ENCODE measurements around the gene KCNQ2. TPM values are rescaled to one million over a fixed set of nuclear protein-coding genes. Genes with fewer than 3 reads are reported as not detected.
A peak's percentile ranks its signal among the peaks of the same experiment; 100 is the strongest.

The KCNQ2 gene
- total RNA-seq, 1 donor from 2014 or later: 39.5 TPM

- Histone ChIP-seq H3K36me3 (no peaks in the 10 kb centered on the region), H3K27ac (no peak overlapping the region), H3K4me3 (no peak overlapping the region), H3K4me2 (no peak overlapping the region), H3K27me3 (no peaks in the 10 kb centered on the region), H3K9me3 (ENCODE audit: low read depth) (no peaks in the 10 kb centered on the region), H3F3A (ENCODE audit: low read depth) (no peaks in the 10 kb centered on the region), H3K9ac (no peak overlapping the region), H3K79me2 (ENCODE audit: low read depth) (peaks cover 20% of the 10 kb centered on the region), H4K20me1 (ENCODE audit: low read depth) (peaks cover 37% of the 10 kb centered on the region), H2AFZ (replicated peaks) (no peak overlapping the region), H3K4me1 (no peaks in the 10 kb centered on the region)
- DNase-seq (ENCODE audit: low spot score): no peak
- Mint-ChIP-seq H3K4me1 (peaks cover 23% of the 10 kb centered on the region), H3K4me3 (no peak overlapping the region), H3K36me3 (peaks cover 14% of the 10 kb centered on the region), H3K9me3 (peaks cover 12% of the 10 kb centered on the region), H3K27me3 (ENCODE audit: insufficient read depth, low read depth) (peaks cover 10% of the 10 kb centered on the region), H3K27ac (no peak overlapping the region)
- no peak for TF ChIP-seq EZH2phosphoT487 (IDR thresholded peaks at IDR 0.05)
- TF ChIP-seq CTCF (IDR thresholded peaks at IDR 0.05): no peak
- TF ChIP-seq EZH2 (IDR thresholded peaks at IDR 0.05): no peak
These were observed 28.7 kb downstream of the KCNQ2 start for GRCh38 chr20:63443606-63444395.

GRCh38 chr20:63442100-63442493 is 30.4 kb downstream of the KCNQ2 start:
- peaks cover 10% of the 10 kb centered on the region for H3K4me1 Mint-ChIP-seq
- no peak overlapping the region for H2AFZ ChIP-seq (replicated peaks)
- no peaks in the 10 kb centered on the region for H3F3A ChIP-seq (ENCODE audit: low read depth)
- H3K9me3 ChIP-seq (ENCODE audit: low read depth): no peaks in the 10 kb centered on the region
- H3K4me3 Mint-ChIP-seq: no peak overlapping the region
- DNase-seq (ENCODE audit: low spot score): peak; percentile 54
- H3K27me3 Mint-ChIP-seq (ENCODE audit: insufficient read depth, low read depth): peaks cover 7% of the 10 kb centered on the region
- H3K27ac ChIP-seq: no peak overlapping the region
- no peaks in the 10 kb centered on the region for H3K36me3 ChIP-seq
- no peak overlapping the region for H3K4me3 ChIP-seq
- peaks cover 17% of the 10 kb centered on the region for H3K36me3 Mint-ChIP-seq
- H3K79me2 ChIP-seq (ENCODE audit: low read depth): peaks cover 7% of the 10 kb centered on the region
- no peak overlapping the region for H3K27ac Mint-ChIP-seq
- H3K4me1 ChIP-seq: no peaks in the 10 kb centered on the region
- peaks cover 20% of the 10 kb centered on the region for H4K20me1 ChIP-seq (ENCODE audit: low read depth)
- peaks cover 12% of the 10 kb centered on the region for H3K9me3 Mint-ChIP-seq
- no peak overlapping the region for H3K4me2 ChIP-seq
- TF ChIP-seq EZH2phosphoT487 (IDR thresholded peaks at IDR 0.05) (no peak), EZH2 (IDR thresholded peaks at IDR 0.05) (no peak), CTCF (IDR thresholded peaks at IDR 0.05) (peak; percentile 43)
- no peak overlapping the region for H3K9ac ChIP-seq
- no peaks in the 10 kb centered on the region for H3K27me3 ChIP-seq

- TF ChIP-seq CTCF (IDR thresholded peaks at IDR 0.05): no peak
- no peak for TF ChIP-seq EZH2phosphoT487 (IDR thresholded peaks at IDR 0.05)
- TF ChIP-seq EZH2 (IDR thresholded peaks at IDR 0.05): no peak
- Histone ChIP-seq H3F3A (ENCODE audit: low read depth) (no peaks in the 10 kb centered on the region), H3K9me3 (ENCODE audit: low read depth) (no peaks in the 10 kb centered on the region), H3K4me1 (no peaks in the 10 kb centered on the region), H3K9ac (no peak overlapping the region), H3K4me3 (no peak overlapping the region), H4K20me1 (ENCODE audit: low read depth) (peaks cover 14% of the 10 kb centered on the region), H2AFZ (replicated peaks) (no peak overlapping the region), H3K36me3 (no peaks in the 10 kb centered on the region), H3K27ac (no peak overlapping the region), H3K4me2 (no peak overlapping the region), H3K27me3 (no peaks in the 10 kb centered on the region), H3K79me2 (ENCODE audit: low read depth) (peaks cover 4% of the 10 kb centered on the region)
- no peak for DNase-seq (ENCODE audit: low spot score)
- Mint-ChIP-seq H3K4me1 (peaks cover 5% of the 10 kb centered on the region), H3K9me3 (peaks cover 12% of the 10 kb centered on the region), H3K27ac (peak overlapping the region; percentile 65), H3K27me3 (ENCODE audit: insufficient read depth, low read depth) (peaks cover 7% of the 10 kb centered on the region), H3K36me3 (peaks cover 17% of the 10 kb centered on the region), H3K4me3 (no peak overlapping the region)
These were observed 31.0 kb downstream of the KCNQ2 start for GRCh38 chr20:63441136-63442099.
